ENCODE data around the gene ATXN2L. TPM values are rescaled to one million over a fixed set of nuclear protein-coding genes. Genes with fewer than 3 reads are reported as not detected.

ATXN2L gene
- total RNA-seq, 1 experiment from 2014 or later, result 270 TPM

DNA sequence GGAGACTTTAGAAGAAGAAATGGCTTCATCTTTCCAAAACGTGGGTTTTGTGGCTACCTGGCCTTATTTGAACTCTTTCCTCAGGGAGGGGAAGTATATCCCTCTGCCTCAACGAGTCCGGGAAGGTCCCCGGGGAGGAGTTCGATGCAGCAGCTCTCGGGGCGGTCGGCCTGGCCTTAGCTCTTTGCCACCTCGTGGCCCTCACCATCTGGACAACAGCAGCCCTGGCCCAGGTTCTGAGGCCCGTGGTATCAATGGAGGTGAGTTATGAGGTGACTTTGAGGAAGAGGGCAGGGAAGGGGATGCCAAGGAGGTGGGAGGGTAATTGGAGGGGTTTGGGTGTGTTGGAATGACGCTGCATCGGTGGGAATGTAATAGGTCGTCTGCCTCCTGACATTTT, 7.7 kb downstream of the ATXN2L start:
- ChIA-PET CTCF (no interaction called here), POLR2A (interaction anchor here (0.7 kb wide), 1 partner anchor 113 kb away, joined by 9 read pairs; no protein-coding TSS in a partner anchor)
- Histone ChIP-seq H3K27me3 (ENCODE audit: control insufficient read depth, insufficient read depth, low read length) (no peaks in the 10 kb centered on the region), H3K9me3 (ENCODE audit: control insufficient read depth, insufficient read depth, low read depth, low read length) (no peaks in the 10 kb centered on the region), H3K36me3 (ENCODE audit: control insufficient read depth, insufficient read depth, low read length) (peaks cover 78% of the 10 kb centered on the region), H3K4me3 (ENCODE audit: low read depth in 2 of 2, low read length in 2 of 2) (no peak overlapping the region), H3K27ac (ENCODE audit: low read length) (no peak overlapping the region), H3K4me1 (ENCODE audit: control insufficient read depth, insufficient read depth, low read length) (peaks cover 12% of the 10 kb centered on the region)
- no TSS peak for BruUV-seq (replicated peaks)
- ATAC-seq, result no peak
- intact Hi-C loops (cut with micrococcal nuclease; ENCODE audit: unreplicated experiment) (no loop called here), in situ Hi-C loops (cut with HindIII; ENCODE audit: low pct_unique_long_range_greater_than_20kb, low sequenced_read_pairs) (no loop called here)
- TF ChIP-seq TCF7L2 (IDR thresholded peaks at IDR 0.05; ENCODE audit: low read depth, low read length) (no peak), SIN3A (IDR thresholded peaks at IDR 0.05; ENCODE audit: borderline replicate concordance, insufficient read depth, low read depth, low read length) (no peak), POLR2AphosphoS5 (IDR thresholded peaks at IDR 0.05; ENCODE audit: low read depth, low read length) (no peak)
- TF ChIP-seq, protein P1, sequence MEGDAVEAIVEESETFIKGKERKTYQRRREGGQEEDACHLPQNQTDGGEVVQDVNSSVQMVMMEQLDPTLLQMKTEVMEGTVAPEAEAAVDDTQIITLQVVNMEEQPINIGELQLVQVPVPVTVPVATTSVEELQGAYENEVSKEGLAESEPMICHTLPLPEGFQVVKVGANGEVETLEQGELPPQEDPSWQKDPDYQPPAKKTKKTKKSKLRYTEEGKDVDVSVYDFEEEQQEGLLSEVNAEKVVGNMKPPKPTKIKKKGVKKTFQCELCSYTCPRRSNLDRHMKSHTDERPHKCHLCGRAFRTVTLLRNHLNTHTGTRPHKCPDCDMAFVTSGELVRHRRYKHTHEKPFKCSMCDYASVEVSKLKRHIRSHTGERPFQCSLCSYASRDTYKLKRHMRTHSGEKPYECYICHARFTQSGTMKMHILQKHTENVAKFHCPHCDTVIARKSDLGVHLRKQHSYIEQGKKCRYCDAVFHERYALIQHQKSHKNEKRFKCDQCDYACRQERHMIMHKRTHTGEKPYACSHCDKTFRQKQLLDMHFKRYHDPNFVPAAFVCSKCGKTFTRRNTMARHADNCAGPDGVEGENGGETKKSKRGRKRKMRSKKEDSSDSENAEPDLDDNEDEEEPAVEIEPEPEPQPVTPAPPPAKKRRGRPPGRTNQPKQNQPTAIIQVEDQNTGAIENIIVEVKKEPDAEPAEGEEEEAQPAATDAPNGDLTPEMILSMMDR (IDR thresholded peaks at IDR 0.05), result no peak
- TF ChIP-seq, protein P2, sequence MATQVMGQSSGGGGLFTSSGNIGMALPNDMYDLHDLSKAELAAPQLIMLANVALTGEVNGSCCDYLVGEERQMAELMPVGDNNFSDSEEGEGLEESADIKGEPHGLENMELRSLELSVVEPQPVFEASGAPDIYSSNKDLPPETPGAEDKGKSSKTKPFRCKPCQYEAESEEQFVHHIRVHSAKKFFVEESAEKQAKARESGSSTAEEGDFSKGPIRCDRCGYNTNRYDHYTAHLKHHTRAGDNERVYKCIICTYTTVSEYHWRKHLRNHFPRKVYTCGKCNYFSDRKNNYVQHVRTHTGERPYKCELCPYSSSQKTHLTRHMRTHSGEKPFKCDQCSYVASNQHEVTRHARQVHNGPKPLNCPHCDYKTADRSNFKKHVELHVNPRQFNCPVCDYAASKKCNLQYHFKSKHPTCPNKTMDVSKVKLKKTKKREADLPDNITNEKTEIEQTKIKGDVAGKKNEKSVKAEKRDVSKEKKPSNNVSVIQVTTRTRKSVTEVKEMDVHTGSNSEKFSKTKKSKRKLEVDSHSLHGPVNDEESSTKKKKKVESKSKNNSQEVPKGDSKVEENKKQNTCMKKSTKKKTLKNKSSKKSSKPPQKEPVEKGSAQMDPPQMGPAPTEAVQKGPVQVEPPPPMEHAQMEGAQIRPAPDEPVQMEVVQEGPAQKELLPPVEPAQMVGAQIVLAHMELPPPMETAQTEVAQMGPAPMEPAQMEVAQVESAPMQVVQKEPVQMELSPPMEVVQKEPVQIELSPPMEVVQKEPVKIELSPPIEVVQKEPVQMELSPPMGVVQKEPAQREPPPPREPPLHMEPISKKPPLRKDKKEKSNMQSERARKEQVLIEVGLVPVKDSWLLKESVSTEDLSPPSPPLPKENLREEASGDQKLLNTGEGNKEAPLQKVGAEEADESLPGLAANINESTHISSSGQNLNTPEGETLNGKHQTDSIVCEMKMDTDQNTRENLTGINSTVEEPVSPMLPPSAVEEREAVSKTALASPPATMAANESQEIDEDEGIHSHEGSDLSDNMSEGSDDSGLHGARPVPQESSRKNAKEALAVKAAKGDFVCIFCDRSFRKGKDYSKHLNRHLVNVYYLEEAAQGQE (IDR thresholded peaks at IDR 0.05; ENCODE audit: insufficient read depth in 1 of 2, low read depth in 2 of 2, low read length in 1 of 2), result no peak
- no peak for DNase-seq (ENCODE audit: low read depth, low spot score)

DNA sequence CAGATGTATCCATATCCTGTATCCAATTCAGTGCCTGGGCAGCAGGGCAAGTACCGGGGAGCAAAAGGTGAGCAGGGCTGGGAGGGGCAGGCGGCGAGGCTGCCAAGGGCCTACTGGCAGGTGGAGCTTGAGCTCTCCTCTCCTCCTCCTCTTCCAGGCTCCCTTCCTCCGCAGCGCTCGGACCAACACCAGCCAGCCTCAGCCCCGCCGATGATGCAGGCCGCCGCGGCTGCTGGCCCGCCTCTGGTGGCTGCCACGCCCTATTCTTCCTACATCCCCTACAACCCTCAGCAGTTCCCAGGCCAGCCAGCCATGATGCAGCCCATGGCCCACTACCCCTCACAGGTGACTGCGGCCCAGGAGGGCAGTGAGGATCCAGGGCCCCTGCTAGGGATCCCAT, 11.6 kb downstream of the ATXN2L start:
- Histone ChIP-seq H3K27ac (ENCODE audit: low read length) (no peak overlapping the region), H3K27me3 (ENCODE audit: control insufficient read depth, insufficient read depth, low read length) (no peaks in the 10 kb centered on the region), H3K36me3 (ENCODE audit: control insufficient read depth, insufficient read depth, low read length) (peaks cover 51% of the 10 kb centered on the region), H3K9me3 (ENCODE audit: control insufficient read depth, insufficient read depth, low read depth, low read length) (no peaks in the 10 kb centered on the region), H3K4me1 (ENCODE audit: control insufficient read depth, insufficient read depth, low read length) (no peaks in the 10 kb centered on the region), H3K4me3 (ENCODE audit: low read depth in 2 of 2, low read length in 2 of 2) (no peak overlapping the region)
- ATAC-seq, result no peak
- intact Hi-C loops (cut with micrococcal nuclease; ENCODE audit: unreplicated experiment), result no loop called here
- in situ Hi-C loops (cut with HindIII; ENCODE audit: low pct_unique_long_range_greater_than_20kb, low sequenced_read_pairs), result no loop called here
- POLR2A ChIA-PET, result no interaction called here
- no peak for DNase-seq (ENCODE audit: low read depth, low spot score)
- BruUV-seq (replicated peaks), result no TSS peak
- CTCF ChIA-PET, result no interaction called here
- TF ChIP-seq SIN3A (IDR thresholded peaks at IDR 0.05; ENCODE audit: borderline replicate concordance, insufficient read depth, low read depth, low read length) (no peak), TCF7L2 (IDR thresholded peaks at IDR 0.05; ENCODE audit: low read depth, low read length) (no peak), POLR2AphosphoS5 (IDR thresholded peaks at IDR 0.05; ENCODE audit: low read depth, low read length) (no peak)
- TF ChIP-seq, protein P2 (IDR thresholded peaks at IDR 0.05; ENCODE audit: insufficient read depth in 1 of 2, low read depth in 2 of 2, low read length in 1 of 2), result no peak

Data from Panc1 (cell line).